ENCODE data around the gene RPN2. TPM values are rescaled to one million over a fixed set of nuclear protein-coding genes. Genes with fewer than 3 reads are reported as not detected.

Gene RPN2
- total and polyA plus RNA-seq, 10 of the 15 experiments (the other 5 are each of a cell fraction or from before 2014, with no cell fraction given) = 148 to 365 (median 228) TPM

GRCh38 chr20:37279820-37280219, 100.7 kb downstream of the RPN2 start:
- no peak for FAIRE-seq

More at GRCh38 chr20:37279820-37280219, 100.7 kb downstream of the RPN2 start:
- 76% methylated on average over 8 of the region's 8 CpGs for WGBS (ENCODE audit: insufficient coverage, insufficient replicate concordance, low lambda C conversion rate, missing lambda C conversion rate)
- Histone ChIP-seq H3K36me3 (ENCODE audit: control insufficient read depth in 2 of 2, insufficient read depth in 2 of 2, low read length in 1 of 2) (no peaks in the 10 kb centered on the region), H2AFZ (ENCODE audit: control insufficient read depth, low read depth, low read length) (no peak overlapping the region), H3K9ac (ENCODE audit: control insufficient read depth, insufficient read depth, low read length) (no peak overlapping the region), H3K27ac (ENCODE audit: control insufficient read depth, insufficient read depth) (no peak overlapping the region), H3K9me3 (replicated peaks; ENCODE audit: control insufficient read depth, insufficient read depth, low read length) (no peaks in the 10 kb centered on the region), H3K27me3 (replicated peaks in 1 of 2; ENCODE audit: control insufficient read depth in 2 of 2, insufficient read depth in 2 of 2, low read length in 1 of 2) (no peaks in the 10 kb centered on the region), H3K4me1 (ENCODE audit: control insufficient read depth, insufficient read depth, low read length) (peaks cover 28% of the 10 kb centered on the region), H4K20me1 (ENCODE audit: control insufficient read depth, insufficient read depth) (no peaks in the 10 kb centered on the region), H3K4me2 (ENCODE audit: control insufficient read depth, insufficient read depth) (no peak overlapping the region), H3K4me3 (no peak overlapping the region), H3K79me2 (ENCODE audit: control insufficient read depth, insufficient read depth, low read length) (no peaks in the 10 kb centered on the region)
- RAD21 ChIA-PET (ENCODE audit: unreplicated experiment) = interaction anchor here (0.9 kb wide), 2 partner anchors 56 to 105 kb away, joined by 3 read pairs; no protein-coding TSS in a partner anchor
- no TSS peak for BruUV-seq (replicated peaks)
- CTCF ChIA-PET = interaction anchor here (0.6 to 1.9 kb wide), 6 partner anchors 9 to 255 kb away, joined by 3 to 6 read pairs (median 4); partner anchors contain the start of gene MANBAL
- SMC1A ChIA-PET (ENCODE audit: uncharacterized antibody, unreplicated experiment) = interaction anchor here (0.6 to 1.4 kb wide), 3 partner anchors 9 to 255 kb away, joined by 3 to 7 read pairs (median 3); no protein-coding TSS in a partner anchor
- in situ Hi-C loops (cut with MboI) = no loop called here
- DNase-seq (ENCODE audit: low read depth, low spot score) (no peak), ATAC-seq (no peak)
- TF ChIP-seq TCF3 (IDR thresholded peaks at IDR 0.05; ENCODE audit: borderline replicate concordance, insufficient read depth, low read depth, low read length) (no peak), ZZZ3 (IDR thresholded peaks at IDR 0.05; ENCODE audit: control insufficient read depth, insufficient read length, low read depth) (no peak), ZNF687 (IDR thresholded peaks at IDR 0.05) (no peak), ZNF592 (IDR thresholded peaks at IDR 0.05) (no peak), NBN (IDR thresholded peaks at IDR 0.05) (no peak), SMAD5 (IDR thresholded peaks at IDR 0.05; ENCODE audit: low read depth) (no peak), EP300 (IDR thresholded peaks at IDR 0.05; ENCODE audit: borderline replicate concordance in 1 of 2, control insufficient read depth in 1 of 2, low read depth in 2 of 2, low read length in 2 of 2) (no peak), CREM (IDR thresholded peaks at IDR 0.05; ENCODE audit: low read depth) (no peak)
- intact Hi-C loops (cut with micrococcal nuclease; ENCODE audit: unreplicated experiment) = no loop called here
- POLR2A ChIA-PET = interaction anchor here (1.2 kb wide), 1 partner anchor 9 kb away, joined by 3 read pairs; no protein-coding TSS in a partner anchor
